Liver (tissue), 9 donors: ENCODE measurements around the gene BET1. TPM values are rescaled to one million over a fixed set of nuclear protein-coding genes. Genes with fewer than 3 reads are reported as not detected.

ENCODE experiments used
- DNase-seq: peaks from one replicate; pipeline ENCODE4 v3.0.0-alpha.2; 2017; ENCODE audit warnings: low spot score
- H3K27ac ChIP-seq, 2 donors: one replicate each; pipeline ENCODE4 v1.7.0; 2013; ENCODE audit warnings: inconsistent platforms in 2 of 2, low read length in 2 of 2, control low read depth in 1 of 2, low read depth in 1 of 2, mild to moderate bottlenecking in 1 of 2
- H3K27me3 ChIP-seq, 4 donors: one replicate each; pipeline versions ENCODE4 v1.6.1 to v1.7.0; 2013; ENCODE audit warnings: low read length in 3 of 4, inconsistent platforms in 1 of 4, mild to moderate bottlenecking in 1 of 4, moderate library complexity in 1 of 4; ENCODE audit not compliant: control insufficient read depth in 4 of 4, insufficient read depth in 4 of 4
- H3K36me3 ChIP-seq, 4 donors: one replicate each; pipeline versions ENCODE4 v1.6.1 to v1.7.0; 2013; ENCODE audit warnings: low read length in 3 of 4, mild to moderate bottlenecking in 3 of 4, low read depth in 1 of 4, moderate library complexity in 1 of 4; ENCODE audit not compliant: control insufficient read depth in 4 of 4, insufficient read depth in 3 of 4
- H3K4me1 ChIP-seq, 4 donors: one replicate each; pipeline versions ENCODE4 v1.6.1 to v1.7.0; 2013; ENCODE audit warnings: low read length in 3 of 4, mild to moderate bottlenecking in 3 of 4, moderate library complexity in 1 of 4; ENCODE audit not compliant: control insufficient read depth in 4 of 4, insufficient read depth in 4 of 4
- H3K4me3 ChIP-seq, 3 donors: one replicate each; pipeline versions ENCODE4 v1.6.1 to v1.7.0; 2013; ENCODE audit warnings: low read length in 3 of 3, control low read depth in 1 of 3, low read depth in 1 of 3, mild to moderate bottlenecking in 1 of 3
- H3K9ac ChIP-seq, 2 donors: one replicate each; pipeline ENCODE4 v1.7.0; 2013; ENCODE audit warnings: low read length in 2 of 2, mild to moderate bottlenecking in 2 of 2, moderate library complexity in 2 of 2, control low read depth in 1 of 2, low read depth in 1 of 2
- H3K9me3 ChIP-seq, 4 donors: one replicate each; pipeline versions ENCODE4 v1.6.1 to v1.7.0; 2013; ENCODE audit warnings: low read length in 3 of 4; ENCODE audit not compliant: control insufficient read depth in 4 of 4
- EGR1 ChIP-seq, 2 donors: IDR thresholded peaks; 2 replicates each; pipeline ENCODE4 v1.6.1; 2016 to 2018; ENCODE audit warnings: antibody characterized with exemption in 2 of 2, low read depth in 2 of 2
- HNF4A ChIP-seq, 2 donors: conservative IDR thresholded peaks; 2 replicates each; pipeline ENCODE4 v1.6.1; 2016; ENCODE audit warnings: antibody characterized with exemption in 2 of 2, mild to moderate bottlenecking in 2 of 2
- HNF4G ChIP-seq: IDR thresholded peaks from 2 replicates; pipeline ENCODE4 v1.6.1; 2016; ENCODE audit warnings: antibody characterized with exemption
- JUND ChIP-seq, 2 donors: IDR thresholded peaks; 2 replicates each; pipeline ENCODE4 v1.6.1; 2016; ENCODE audit warnings: antibody characterized with exemption in 2 of 2
- REST ChIP-seq: IDR thresholded peaks from 2 replicates; pipeline ENCODE4 v1.6.1; 2016; ENCODE audit warnings: antibody characterized with exemption, mild to moderate bottlenecking
- RXRA ChIP-seq, 2 donors: IDR thresholded peaks; 2 replicates each; pipeline ENCODE4 v1.6.1; 2017 to 2018; ENCODE audit warnings: antibody characterized with exemption in 2 of 2, mild to moderate bottlenecking in 1 of 2
- SP1 ChIP-seq: IDR thresholded peaks from 2 replicates; pipeline ENCODE4 v1.6.1; 2018; ENCODE audit warnings: antibody characterized with exemption, mild to moderate bottlenecking
- TAF1 ChIP-seq: conservative IDR thresholded peaks from 2 replicates; pipeline ENCODE4 v1.6.1; 2016; ENCODE audit warnings: antibody characterized with exemption, mild to moderate bottlenecking
- YY1 ChIP-seq: IDR thresholded peaks from 2 replicates; pipeline ENCODE4 v1.6.1; 2016; ENCODE audit warnings: antibody characterized with exemption, mild to moderate bottlenecking
- WGBS: extraction: QIAGEN DNeasy Blood & Tissue Kit; methylation state at CpG from one replicate; pipeline ENCODE4 v1.1.7; 2013; 5-methylcytosine and 5-hydroxymethylcytosine counted together
- polyA plus RNA-seq, 2 donors: library from polyadenylated mRNA; stranded (reverse) in 1 of 2; unstranded in 1 of 2; fragments of 200-250 nt in 1 of 2; fragments of >200 nt in 1 of 2; fragmentation: Nextera tagmentation in 1 of 2; extraction: Ambion mirVana in 1 of 2; gene quantifications; one replicate each; pipeline versions ENCODE4 v1.2.1 to v1.2.3, GENCODE V29; 2013 to 2015
- total RNA-seq, 2 donors: library from RNA; depleted of rRNA; stranded (reverse); fragments of >200 nt; gene quantifications; one replicate each; pipeline ENCODE4 v1.2.3, GENCODE V29; 2014
- TF ChIP-seq, protein P1 (sequence below): IDR thresholded peaks from 2 replicates; pipeline ENCODE4 v1.6.1; 2016; ENCODE audit warnings: antibody characterized with exemption
- TF ChIP-seq, protein P2 (sequence below): fragments of 150-350 bp; IDR thresholded peaks from 2 replicates; pipeline ENCODE4 v1.5.1; 2017; ENCODE audit warnings: improper control_type of control experiment, low read depth, low read length; ENCODE audit not compliant: missing input control
- donor health status: healthy.
- donor health status: healthy.
- donor health status: healthy.
- donor health status: healthy.
- donor health status: healthy.

Gene BET1
- total and polyA plus RNA-seq, 4 donors: 12.7 to 23.9 (median 16.2) TPM

GRCh38 chr7:93981480-93981874, 22.7 kb downstream of the BET1 start:
- Histone ChIP-seq H3K27ac (no peak overlapping the region), H3K9me3 (no peaks in the 10 kb centered on the region), H3K4me3 (no peak overlapping the region), H3K9ac (no peak overlapping the region), H3K4me1 (no peaks in the 10 kb centered on the region), H3K36me3 (no peaks in the 10 kb centered on the region), H3K27me3 (no peaks in the 10 kb centered on the region)
- TF ChIP-seq TAF1: no peak
- no peak for TF ChIP-seq RXRA (IDR thresholded peaks at IDR 0.05)
- TF ChIP-seq JUND (IDR thresholded peaks at IDR 0.05): no peak
- no peak for TF ChIP-seq EGR1 (IDR thresholded peaks at IDR 0.05; ENCODE audit: low read depth in 2 of 2)
- no peak for DNase-seq
- 77% methylated on average over 2 of the region's 2 CpGs for WGBS

- Histone ChIP-seq H3K27ac (peak overlapping the region; percentile 32 to 39), H3K9me3 (no peaks in the 10 kb centered on the region), H3K27me3 (no peaks in the 10 kb centered on the region), H3K4me3 (peak overlapping the region in 2 of 3 donors; percentile 25 to 37), H3K4me1 (no peaks in the 10 kb centered on the region), H3K9ac (no peak overlapping the region), H3K36me3 (no peaks in the 10 kb centered on the region)
- 50% methylated on average over 5 of the region's 5 CpGs for WGBS
- TF ChIP-seq REST (peak; percentile 60), RXRA (IDR thresholded peaks at IDR 0.05) (peak in 1 of 2 donors; percentile 26), SP1 (no peak), TAF1 (no peak)
- TF ChIP-seq, protein P1, sequence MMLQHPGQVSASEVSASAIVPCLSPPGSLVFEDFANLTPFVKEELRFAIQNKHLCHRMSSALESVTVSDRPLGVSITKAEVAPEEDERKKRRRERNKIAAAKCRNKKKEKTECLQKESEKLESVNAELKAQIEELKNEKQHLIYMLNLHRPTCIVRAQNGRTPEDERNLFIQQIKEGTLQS: no peak
- no peak for DNase-seq
Measured at GRCh38 chr7:93980744-93981479, 23.2 kb downstream of the BET1 start.

DNA sequence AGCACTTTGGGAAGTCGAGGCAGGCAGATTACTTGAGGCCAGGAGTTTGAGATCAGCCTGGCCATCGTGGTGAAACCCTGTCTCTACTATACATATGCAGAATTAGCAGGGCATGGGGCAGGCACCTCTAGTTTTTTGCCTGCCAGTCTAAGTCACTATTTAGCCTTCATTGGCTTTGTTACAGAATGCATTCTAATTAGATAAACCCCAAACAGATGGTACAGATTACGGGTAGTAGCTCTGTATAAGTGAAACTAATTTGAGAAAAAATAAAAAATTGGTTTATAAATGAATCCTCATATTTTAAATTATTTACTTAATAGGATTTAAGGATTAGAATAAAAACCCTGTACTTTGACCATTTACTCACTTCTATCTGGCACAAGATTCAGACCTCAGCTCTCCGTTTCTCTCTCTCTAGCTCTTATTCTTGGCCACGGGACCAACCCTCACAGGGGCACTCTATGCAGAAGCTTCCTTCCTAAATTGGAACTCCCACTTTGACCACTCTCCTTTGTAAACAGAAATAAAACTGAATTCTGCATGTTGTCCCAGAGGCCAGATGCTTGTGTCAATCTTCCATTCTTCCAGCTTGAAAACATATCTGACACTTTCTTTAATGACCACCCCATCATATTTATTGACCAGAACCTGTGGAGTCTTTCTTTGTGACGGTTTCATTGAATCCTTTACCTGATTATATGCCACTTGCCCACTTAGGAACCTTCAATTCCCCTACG, 26.8 kb downstream of the BET1 start:
- H3K9me3 ChIP-seq: no peaks in the 10 kb centered on the region
- H3K27ac ChIP-seq: no peak overlapping the region
- H3K36me3 ChIP-seq: no peaks in the 10 kb centered on the region
- H3K9ac ChIP-seq: no peak overlapping the region
- H3K27me3 ChIP-seq: no peaks in the 10 kb centered on the region
- DNase-seq: no peak
- H3K4me1 ChIP-seq: no peaks in the 10 kb centered on the region
- no peak for TF ChIP-seq YY1
- TF ChIP-seq, protein P1: no peak
- no peak for TF ChIP-seq HNF4G
- no peak for TF ChIP-seq RXRA (IDR thresholded peaks at IDR 0.05)
- TF ChIP-seq HNF4A (conservative IDR thresholded peaks at IDR 0.05): no peak
- TF ChIP-seq REST: no peak
- no peak for TF ChIP-seq JUND (IDR thresholded peaks at IDR 0.05)
- TF ChIP-seq, protein P2, sequence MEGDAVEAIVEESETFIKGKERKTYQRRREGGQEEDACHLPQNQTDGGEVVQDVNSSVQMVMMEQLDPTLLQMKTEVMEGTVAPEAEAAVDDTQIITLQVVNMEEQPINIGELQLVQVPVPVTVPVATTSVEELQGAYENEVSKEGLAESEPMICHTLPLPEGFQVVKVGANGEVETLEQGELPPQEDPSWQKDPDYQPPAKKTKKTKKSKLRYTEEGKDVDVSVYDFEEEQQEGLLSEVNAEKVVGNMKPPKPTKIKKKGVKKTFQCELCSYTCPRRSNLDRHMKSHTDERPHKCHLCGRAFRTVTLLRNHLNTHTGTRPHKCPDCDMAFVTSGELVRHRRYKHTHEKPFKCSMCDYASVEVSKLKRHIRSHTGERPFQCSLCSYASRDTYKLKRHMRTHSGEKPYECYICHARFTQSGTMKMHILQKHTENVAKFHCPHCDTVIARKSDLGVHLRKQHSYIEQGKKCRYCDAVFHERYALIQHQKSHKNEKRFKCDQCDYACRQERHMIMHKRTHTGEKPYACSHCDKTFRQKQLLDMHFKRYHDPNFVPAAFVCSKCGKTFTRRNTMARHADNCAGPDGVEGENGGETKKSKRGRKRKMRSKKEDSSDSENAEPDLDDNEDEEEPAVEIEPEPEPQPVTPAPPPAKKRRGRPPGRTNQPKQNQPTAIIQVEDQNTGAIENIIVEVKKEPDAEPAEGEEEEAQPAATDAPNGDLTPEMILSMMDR: no peak
- no peak for TF ChIP-seq EGR1 (IDR thresholded peaks at IDR 0.05; ENCODE audit: low read depth in 2 of 2)
- WGBS: 74% methylated on average over 7 of the region's 7 CpGs
- H3K4me3 ChIP-seq: no peak overlapping the region
